HG02610 (cell line): ENCODE results near the gene SNRK.
"Not testable (repeated sequence)": the region's sequence is repeated elsewhere in the genome, so short reads cannot be mapped to it uniquely, and the experiment has no call there.

Experiments
- ATAC-seq: cut with Tn5 transposase; IDR thresholded peaks from one replicate; pipeline ENCODE4 v1.9.1; 2021; ENCODE audit warnings: mild to moderate bottlenecking, moderate library complexity; ENCODE audit not compliant: unreplicated experiment

SNRK gene

DNA sequence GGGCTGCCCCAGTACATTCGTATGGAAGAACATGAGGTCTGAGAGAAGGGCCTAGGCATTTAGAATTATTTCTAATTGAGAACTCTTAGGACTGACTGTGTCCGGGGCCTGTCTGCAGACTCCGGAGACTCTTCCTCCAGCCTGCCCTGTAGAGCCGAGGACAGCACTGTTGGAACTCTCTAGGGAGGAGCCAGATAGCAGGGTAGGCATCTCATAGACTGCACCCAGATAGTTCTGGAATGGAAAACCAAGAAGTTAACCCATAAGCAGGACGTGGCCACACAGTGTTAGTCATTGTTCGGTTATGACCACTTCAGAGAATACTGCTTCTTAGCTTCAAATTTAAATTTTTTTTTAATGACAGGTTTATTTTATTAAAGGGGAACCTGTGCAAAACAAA, 59.5 kb downstream of the SNRK start:
- ATAC-seq: no peak

DNA sequence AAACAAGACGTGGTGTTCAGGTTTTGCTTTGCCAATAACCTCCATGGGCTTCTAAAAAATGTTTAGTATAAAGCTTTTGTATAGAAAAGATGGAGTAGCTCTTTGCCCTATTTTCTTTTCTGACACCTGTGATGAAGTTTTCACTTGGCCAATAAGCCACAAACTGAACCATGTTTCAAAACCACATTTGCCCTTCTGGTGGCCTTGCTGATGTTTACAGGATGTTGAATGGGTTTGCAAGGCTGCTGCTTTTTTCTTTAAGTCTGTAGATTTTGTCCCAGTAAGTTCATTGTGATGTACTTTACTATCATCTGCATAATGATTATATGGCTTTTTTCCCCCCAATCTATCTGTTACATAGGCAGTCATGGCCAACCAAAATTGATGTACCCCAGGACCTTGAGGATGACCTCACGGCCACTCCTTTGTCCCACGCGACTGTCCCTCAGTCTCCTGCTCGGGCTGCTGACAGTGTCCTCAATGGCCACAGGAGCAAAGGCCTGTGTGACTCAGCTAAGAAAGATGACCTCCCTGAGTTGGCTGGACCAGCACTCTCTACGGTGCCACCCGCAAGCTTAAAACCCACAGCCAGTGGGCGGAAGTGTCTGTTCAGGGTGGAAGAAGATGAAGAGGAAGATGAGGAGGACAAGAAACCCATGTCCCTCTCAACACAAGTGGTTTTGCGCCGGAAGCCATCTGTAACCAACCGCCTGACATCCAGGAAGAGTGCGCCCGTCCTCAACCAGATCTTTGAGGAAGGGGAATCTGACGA, 60.8 kb downstream of the SNRK start:
- ATAC-seq: no peak

DNA sequence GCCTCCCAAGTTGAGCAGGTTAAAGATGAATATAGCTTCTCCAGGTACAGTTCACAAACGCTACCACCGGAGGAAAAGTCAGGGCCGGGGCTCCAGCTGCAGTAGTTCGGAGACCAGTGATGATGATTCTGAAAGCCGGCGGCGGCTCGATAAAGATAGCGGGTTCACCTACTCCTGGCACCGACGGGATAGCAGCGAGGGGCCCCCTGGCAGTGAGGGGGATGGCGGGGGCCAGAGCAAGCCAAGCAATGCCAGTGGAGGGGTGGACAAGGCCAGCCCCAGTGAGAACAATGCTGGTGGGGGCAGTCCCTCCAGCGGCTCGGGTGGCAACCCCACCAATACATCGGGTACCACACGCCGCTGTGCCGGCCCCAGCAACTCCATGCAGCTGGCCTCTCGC, 61.4 kb downstream of the SNRK start:
- no peak for ATAC-seq

GRCh38 chr3:43348350-43348749, 62.0 kb downstream of the SNRK start:
- no peak for ATAC-seq

DNA sequence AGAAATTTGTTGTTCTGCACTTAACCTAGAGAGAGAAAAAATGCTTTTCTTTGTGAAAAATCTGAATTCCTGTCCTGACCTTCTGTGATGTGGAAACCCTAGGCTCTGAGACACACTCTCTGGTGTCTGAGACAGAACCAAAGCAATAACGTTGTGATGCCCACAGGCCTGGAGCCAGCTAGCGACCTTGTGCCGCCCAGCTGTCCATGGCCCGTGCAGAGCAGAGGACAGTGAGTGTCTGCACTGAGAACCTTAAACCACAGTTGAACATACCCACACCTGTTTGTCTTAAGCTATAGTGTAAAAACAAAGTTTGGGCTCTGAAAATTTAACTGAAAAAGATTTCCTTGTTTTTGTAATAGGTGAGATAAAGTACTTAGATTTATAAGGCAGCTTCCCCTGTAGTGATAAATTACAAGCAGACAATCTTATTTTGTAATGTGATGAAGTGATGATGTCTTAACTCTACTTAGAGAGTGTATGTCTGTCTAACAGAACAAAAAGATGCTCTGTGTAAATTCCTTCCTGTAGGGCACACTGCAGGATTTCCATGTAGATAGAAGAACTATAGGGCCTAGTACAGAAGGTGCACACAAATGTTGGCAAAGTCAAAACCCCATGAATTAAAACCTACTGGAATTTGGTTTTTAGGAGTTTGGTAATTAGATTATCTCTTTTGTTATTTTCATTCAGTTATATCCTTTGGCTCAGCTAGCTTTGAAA, 62.7 kb downstream of the SNRK start:
- ATAC-seq: no peak

- ATAC-seq: no peak
Observed at GRCh38 chr3:43349716-43350115, 63.4 kb downstream of the SNRK start.

DNA sequence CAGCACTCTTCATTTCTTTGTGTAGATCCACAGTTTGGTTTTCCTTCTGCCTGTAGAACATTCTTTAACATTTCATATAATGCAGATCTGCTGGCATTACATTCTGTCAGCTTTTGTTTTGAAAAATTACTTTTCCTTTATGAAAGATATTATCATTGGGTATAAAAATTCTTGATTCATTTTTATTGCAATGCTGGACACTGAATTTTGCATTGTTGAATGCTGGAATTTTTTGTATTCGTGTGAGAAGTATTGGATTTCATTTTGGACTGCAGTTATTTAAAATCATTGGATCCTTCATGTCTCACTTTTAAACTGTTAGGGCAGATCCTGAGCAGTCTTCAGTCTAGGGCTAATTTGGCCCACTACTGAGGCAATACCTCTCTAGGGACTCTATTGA, 67.1 kb downstream of the SNRK start:
- no peak for ATAC-seq

- ATAC-seq: no peak
Observed at GRCh38 chr3:43353923-43354670, 67.8 kb downstream of the SNRK start.

DNA sequence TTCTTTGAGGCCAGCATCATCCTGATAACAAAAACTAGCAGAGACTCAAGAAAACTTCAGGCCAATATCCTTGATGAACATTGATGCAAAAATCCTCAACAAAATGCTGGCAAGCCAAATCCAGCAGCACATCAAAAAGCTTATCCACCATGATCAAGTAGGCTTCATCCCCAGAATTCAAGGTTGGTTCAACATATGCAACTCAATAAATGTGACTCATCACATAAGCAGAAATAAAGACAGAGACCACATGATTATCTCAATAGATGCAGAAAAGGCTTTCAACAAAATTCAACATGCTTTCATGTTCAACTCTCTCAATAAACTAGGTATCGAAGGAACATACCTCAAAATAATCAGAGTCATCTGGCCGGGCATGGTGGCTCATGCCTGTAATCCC, 69.7 kb downstream of the SNRK start:
- not testable (repeated sequence) for ATAC-seq

DNA sequence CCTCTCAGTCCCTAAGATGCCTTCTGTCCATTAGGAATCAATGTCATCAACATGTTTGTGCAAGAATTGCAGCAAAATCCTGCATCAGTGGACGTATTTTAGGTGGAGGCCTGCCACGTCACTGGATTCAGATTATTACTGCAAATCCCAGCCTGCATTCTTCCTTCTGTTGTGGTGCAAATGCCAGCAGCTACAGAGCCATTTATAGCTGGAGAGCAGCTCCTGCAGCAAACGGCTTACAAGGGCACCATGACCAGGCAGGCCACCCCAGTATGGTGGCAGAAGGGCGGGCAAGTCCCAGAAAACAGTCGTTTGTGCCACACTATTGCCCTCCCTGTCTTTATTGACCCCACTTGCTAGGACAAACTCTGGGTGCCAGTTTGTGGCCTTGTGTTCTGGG, 74.7 kb downstream of the SNRK start:
- ATAC-seq: no peak

- no peak for ATAC-seq
Observed at GRCh38 chr3:43362183-43362582, 75.8 kb downstream of the SNRK start.

GRCh38 chr3:43362961-43363360, 76.6 kb downstream of the SNRK start:
- ATAC-seq: no peak

DNA sequence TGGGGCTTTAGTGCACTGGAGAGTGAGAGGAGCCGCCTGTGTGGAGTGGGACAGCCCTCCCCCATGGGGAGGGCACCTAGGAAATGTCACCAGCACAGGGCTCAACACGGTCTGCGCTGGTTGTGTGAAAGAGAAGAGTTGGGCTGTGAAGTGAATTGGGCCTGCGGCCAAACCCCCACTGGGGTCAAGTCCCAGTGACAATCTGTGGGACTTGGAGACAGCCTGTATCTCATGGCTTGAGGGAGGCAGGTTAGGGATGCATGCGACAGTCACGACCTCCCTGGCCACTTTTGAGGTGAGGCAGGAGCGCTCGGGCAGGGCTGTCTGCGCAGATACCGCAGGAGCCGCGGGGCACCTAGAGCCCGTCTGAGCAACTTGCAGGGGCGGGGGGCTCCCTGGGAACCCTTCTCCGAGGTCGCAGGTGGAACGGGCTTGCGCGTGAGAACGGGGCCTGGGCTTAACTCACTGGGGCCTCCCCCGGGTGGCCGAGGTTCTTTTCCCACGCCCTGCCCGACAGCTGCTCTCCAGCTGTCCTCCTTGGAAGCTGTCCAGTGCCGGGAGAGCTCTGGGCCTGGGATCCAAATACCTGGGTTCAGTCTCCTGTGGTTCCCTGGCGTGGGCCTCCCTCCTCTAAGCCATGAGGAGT, 77.4 kb downstream of the SNRK start:
- no peak for ATAC-seq

GRCh38 chr3:43364494-43364893, 78.2 kb downstream of the SNRK start:
- ATAC-seq: no peak

- ATAC-seq: no peak
Observed at GRCh38 chr3:43364926-43365325, 78.6 kb downstream of the SNRK start.

DNA sequence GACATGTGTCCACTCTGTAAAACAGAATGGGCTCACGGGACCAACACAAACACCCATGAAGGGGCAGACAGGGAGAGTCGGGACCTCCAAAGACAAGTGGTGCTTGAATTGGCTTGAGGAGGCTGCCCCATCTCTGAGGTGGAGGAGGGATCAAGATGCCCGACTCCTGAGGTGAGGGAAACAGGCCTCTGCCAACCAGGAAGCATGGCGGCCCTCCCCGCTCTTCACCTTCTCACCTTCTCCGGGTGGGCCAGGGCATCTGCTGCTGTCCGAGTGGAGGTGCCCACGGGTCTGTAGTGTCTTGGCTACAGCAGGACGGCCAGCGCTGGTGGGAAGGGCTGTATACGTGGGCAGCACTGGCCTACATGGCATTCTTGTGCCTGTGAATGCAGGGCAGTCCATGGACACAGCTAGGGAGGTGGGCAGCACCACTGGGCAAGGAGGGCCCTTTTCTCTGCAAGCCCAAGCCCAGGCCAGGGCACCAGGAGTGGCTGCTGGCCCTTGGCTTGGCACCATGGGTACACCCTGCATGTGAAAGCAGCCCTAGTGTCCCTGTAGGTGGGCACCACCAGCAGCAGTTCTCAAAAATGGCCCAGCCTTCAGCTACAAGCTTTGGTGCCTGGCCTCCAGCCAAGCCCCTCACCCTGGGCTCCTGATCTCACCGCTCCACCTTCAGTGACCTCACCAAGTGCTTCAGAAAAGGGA, 79.4 kb downstream of the SNRK start:
- no peak for ATAC-seq

DNA sequence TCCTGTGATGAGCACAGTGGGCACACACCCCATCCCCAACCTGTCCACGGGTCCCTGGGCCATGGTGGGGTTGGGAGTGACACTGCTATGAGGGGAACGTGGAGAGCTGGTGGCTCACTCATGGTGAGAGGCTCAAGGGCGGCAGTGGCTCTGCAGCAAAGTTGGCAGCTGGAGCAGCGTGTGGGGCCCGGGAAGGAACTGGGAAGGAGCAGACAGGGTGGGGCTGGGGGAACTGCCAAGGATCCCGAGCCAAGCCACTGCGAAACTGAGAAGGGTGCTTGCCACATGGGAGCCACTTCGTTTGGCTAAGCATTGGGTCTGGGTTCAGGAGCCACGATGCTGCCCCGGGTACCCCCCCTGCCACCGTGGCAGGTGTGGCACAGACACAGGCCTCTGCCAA, 80.1 kb downstream of the SNRK start:
- ATAC-seq: no peak

GRCh38 chr3:43366885-43367284, 80.5 kb downstream of the SNRK start:
- no peak for ATAC-seq

DNA sequence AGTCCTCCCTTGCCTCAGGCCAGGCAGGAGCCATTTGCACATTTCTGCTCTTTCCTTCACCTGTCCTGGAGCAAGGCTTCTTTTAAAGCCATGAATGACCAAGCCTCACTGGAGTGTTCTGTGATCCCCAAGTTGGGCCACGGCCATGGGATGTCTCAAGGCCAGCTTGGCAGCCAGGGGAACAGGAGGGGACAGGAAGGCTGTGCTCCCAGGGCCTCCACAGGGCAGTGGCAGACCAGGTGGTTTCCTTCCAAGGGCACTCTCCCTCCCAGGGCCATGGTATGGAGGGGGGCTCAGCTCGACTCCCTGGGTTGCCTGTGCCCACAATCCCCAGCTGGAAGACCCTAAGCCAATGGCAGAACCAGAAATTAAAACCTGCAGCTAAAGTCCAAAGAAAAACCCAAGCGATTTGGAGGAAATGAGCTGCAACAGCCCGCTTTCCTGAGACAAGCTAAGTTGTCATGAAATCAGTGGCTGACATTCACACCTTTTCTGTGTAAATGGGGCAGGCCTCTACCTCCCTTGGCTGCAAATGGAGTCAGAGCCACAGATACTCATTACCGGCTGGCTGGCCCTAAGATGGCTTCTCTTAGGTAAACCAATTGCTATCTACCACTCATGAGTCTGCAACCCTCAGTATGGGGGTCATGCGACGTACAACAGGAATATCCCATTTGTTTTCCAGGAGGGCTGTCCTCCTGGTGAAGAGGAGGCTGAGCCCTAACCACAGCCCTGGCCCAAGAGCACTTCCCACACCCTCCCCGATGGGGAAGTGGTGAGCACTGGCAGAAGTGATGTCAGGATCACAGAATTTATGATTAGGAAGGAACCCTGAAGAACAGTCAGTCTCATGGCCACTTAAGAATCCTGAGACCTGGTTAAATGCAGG, 83.3 kb downstream of the SNRK start:
- no peak for ATAC-seq
